ENCODE results near the gene VASH2. TPM values are rescaled to one million over a fixed set of nuclear protein-coding genes. Genes with fewer than 3 reads are reported as not detected.
A peak's percentile ranks its signal among the peaks of the same experiment; 100 is the strongest.

VASH2 gene
- total and polyA plus RNA-seq, 2 experiments from 2014 or later: 129 to 381 TPM

DNA sequence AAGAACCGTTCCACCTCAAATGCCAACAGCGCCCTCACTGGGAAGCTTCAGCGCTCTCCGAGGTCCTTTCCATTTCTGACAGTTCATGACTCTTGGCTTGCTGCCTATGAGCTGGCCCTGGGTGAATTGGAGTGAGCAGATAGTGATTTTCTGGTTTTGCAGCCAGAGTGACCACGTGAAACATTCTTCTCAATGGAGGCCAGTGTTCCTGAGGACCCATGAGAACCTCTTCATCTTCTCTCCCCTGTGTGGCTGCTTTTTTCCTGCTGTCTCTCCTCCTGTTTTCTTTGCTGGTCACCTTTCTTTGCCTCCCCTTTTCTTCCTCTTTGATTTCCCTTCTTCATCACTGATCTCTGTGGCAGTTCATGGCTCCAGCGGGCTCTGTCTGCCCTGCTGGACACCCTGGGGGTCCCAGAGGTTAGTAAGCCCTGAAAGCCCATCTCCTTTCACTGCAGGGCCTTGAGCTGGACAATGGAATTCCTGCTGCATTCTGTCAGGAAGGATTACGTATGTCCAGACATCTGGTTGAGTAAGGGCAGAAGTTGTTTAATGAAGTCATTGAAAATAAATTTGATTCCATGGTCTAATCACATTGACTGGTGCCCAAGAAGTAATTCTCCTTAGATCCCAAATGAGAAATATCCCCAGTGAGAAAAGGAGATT, 29.9 kb downstream of the VASH2 start:
- Histone ChIP-seq H3K4me1 (ENCODE audit: insufficient read depth) (peaks cover 75% of the 10 kb centered on the region), H3K27me3 (ENCODE audit: insufficient read depth) (no peaks in the 10 kb centered on the region), H3K4me2 (peak overlapping the region; percentile 32; the same call in 1 of the 2 replicates), H3K4me3 (no peak overlapping the region), H2AFZ (no peak overlapping the region), H3K27ac (ENCODE audit: low read depth) (peak overlapping the region; percentile 90), H4K20me1 (replicated peaks; ENCODE audit: insufficient read depth) (peaks cover 44% of the 10 kb centered on the region), H3F3A (replicated peaks; ENCODE audit: low read depth) (peaks cover 94% of the 10 kb centered on the region), H3K9me2 (ENCODE audit: insufficient read depth) (peaks cover 3% of the 10 kb centered on the region; the same call in 1 of the 2 replicates), H3K79me2 (replicated peaks; ENCODE audit: insufficient read depth) (peaks cover 5% of the 10 kb centered on the region; the same call in 1 of the 2 replicates), H3K36me3 (ENCODE audit: insufficient read depth) (peaks cover 68% of the 10 kb centered on the region)
- TF ChIP-seq, protein P1, sequence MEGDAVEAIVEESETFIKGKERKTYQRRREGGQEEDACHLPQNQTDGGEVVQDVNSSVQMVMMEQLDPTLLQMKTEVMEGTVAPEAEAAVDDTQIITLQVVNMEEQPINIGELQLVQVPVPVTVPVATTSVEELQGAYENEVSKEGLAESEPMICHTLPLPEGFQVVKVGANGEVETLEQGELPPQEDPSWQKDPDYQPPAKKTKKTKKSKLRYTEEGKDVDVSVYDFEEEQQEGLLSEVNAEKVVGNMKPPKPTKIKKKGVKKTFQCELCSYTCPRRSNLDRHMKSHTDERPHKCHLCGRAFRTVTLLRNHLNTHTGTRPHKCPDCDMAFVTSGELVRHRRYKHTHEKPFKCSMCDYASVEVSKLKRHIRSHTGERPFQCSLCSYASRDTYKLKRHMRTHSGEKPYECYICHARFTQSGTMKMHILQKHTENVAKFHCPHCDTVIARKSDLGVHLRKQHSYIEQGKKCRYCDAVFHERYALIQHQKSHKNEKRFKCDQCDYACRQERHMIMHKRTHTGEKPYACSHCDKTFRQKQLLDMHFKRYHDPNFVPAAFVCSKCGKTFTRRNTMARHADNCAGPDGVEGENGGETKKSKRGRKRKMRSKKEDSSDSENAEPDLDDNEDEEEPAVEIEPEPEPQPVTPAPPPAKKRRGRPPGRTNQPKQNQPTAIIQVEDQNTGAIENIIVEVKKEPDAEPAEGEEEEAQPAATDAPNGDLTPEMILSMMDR (conservative IDR thresholded peaks at IDR 0.05; ENCODE audit: low read depth in 2 of 2): peak; percentile 42 to 68
- TF ChIP-seq POLR2AphosphoS5 (IDR thresholded peaks at IDR 0.05; ENCODE audit: low read depth) (0 out of 2 replicates have a peak, but pooled peaks have one; percentile 14), ZNF331 (CRISPR knock-in tag; IDR thresholded peaks at IDR 0.05; ENCODE audit: low read depth) (no peak)
- TF ChIP-seq, protein P2, sequence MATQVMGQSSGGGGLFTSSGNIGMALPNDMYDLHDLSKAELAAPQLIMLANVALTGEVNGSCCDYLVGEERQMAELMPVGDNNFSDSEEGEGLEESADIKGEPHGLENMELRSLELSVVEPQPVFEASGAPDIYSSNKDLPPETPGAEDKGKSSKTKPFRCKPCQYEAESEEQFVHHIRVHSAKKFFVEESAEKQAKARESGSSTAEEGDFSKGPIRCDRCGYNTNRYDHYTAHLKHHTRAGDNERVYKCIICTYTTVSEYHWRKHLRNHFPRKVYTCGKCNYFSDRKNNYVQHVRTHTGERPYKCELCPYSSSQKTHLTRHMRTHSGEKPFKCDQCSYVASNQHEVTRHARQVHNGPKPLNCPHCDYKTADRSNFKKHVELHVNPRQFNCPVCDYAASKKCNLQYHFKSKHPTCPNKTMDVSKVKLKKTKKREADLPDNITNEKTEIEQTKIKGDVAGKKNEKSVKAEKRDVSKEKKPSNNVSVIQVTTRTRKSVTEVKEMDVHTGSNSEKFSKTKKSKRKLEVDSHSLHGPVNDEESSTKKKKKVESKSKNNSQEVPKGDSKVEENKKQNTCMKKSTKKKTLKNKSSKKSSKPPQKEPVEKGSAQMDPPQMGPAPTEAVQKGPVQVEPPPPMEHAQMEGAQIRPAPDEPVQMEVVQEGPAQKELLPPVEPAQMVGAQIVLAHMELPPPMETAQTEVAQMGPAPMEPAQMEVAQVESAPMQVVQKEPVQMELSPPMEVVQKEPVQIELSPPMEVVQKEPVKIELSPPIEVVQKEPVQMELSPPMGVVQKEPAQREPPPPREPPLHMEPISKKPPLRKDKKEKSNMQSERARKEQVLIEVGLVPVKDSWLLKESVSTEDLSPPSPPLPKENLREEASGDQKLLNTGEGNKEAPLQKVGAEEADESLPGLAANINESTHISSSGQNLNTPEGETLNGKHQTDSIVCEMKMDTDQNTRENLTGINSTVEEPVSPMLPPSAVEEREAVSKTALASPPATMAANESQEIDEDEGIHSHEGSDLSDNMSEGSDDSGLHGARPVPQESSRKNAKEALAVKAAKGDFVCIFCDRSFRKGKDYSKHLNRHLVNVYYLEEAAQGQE (IDR thresholded peaks at IDR 0.05; ENCODE audit: unreplicated experiment): peak; percentile 51
- peaks cover 73% of the 10 kb centered on the region for H3K4me1 Mint-ChIP-seq
- DNase-seq (ENCODE audit: low spot score) (peak; percentile 51), ATAC-seq (peak; percentile 16)
- peaks cover 29% of the 10 kb centered on the region for H3K27me3 Mint-ChIP-seq (ENCODE audit: insufficient read depth, low read depth, poor library complexity)
- H3K9me3 Mint-ChIP-seq: no peaks in the 10 kb centered on the region; the same call in 2 of the 3 replicates
- peaks cover 95% of the 10 kb centered on the region for H3K36me3 Mint-ChIP-seq (ENCODE audit: low read depth)
- H3K4me3 Mint-ChIP-seq: peak overlapping the region; percentile 11; the same call in 1 of the 3 replicates
- peak overlapping the region; percentile 25 for H3K27ac Mint-ChIP-seq

DNA sequence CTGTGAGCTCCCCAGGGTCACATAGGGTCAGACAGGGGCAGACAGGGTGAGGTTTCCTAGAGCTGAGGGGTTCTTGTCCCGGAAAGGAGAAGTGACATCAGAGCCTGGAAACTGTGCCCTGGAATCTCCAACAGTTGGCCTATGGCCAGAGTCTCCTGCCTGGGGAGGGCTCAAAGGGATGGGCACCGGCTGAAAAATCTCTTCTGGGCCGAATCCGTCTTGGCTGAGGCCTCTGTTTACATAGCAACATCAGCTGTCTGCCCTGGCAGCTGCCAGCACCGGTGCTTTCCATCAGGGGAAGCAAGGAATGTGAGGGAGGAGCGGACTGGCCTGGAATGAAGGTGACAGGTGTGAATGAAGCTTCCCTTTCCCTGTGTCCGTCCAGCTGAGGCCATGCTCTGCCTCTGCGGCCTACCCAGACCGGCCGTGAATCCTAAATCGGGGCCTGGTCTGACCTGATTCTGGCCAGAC, 30.7 kb downstream of the VASH2 start:
- H3F3A ChIP-seq (replicated peaks; ENCODE audit: low read depth): peaks cover 93% of the 10 kb centered on the region
- peaks cover 38% of the 10 kb centered on the region for H4K20me1 ChIP-seq (replicated peaks; ENCODE audit: insufficient read depth)
- DNase-seq (ENCODE audit: low spot score) (peak; percentile 60), ATAC-seq (peak; percentile 5)
- peaks cover 68% of the 10 kb centered on the region for H3K4me1 ChIP-seq (ENCODE audit: insufficient read depth)
- no peak overlapping the region for H2AFZ ChIP-seq
- peaks cover 32% of the 10 kb centered on the region for H3K27me3 Mint-ChIP-seq (ENCODE audit: insufficient read depth, low read depth, poor library complexity)
- H3K9me2 ChIP-seq (ENCODE audit: insufficient read depth): peaks cover 3% of the 10 kb centered on the region; the same call in 1 of the 2 replicates
- H3K79me2 ChIP-seq (replicated peaks; ENCODE audit: insufficient read depth): no peaks in the 10 kb centered on the region
- H3K27ac Mint-ChIP-seq: no peak overlapping the region; the same call in 1 of the 2 replicates
- no peak overlapping the region for H3K4me3 ChIP-seq
- peaks cover 95% of the 10 kb centered on the region for H3K36me3 Mint-ChIP-seq (ENCODE audit: low read depth)
- H3K9me3 Mint-ChIP-seq: no peaks in the 10 kb centered on the region; the same call in 2 of the 3 replicates
- no peaks in the 10 kb centered on the region for H3K27me3 ChIP-seq (ENCODE audit: insufficient read depth)
- H3K36me3 ChIP-seq (ENCODE audit: insufficient read depth): peaks cover 61% of the 10 kb centered on the region
- peaks cover 70% of the 10 kb centered on the region for H3K4me1 Mint-ChIP-seq
- no peak overlapping the region; the same call in 1 of the 2 replicates for H3K4me2 ChIP-seq
- H3K4me3 Mint-ChIP-seq: no peak overlapping the region
- peak overlapping the region; percentile 90 for H3K27ac ChIP-seq (ENCODE audit: low read depth)
- TF ChIP-seq STAT1 (IDR thresholded peaks at IDR 0.05; ENCODE audit: unreplicated experiment) (no peak), NANOG (IDR thresholded peaks at IDR 0.05; ENCODE audit: borderline replicate concordance) (no peak), EZH2phosphoT487 (IDR thresholded peaks at IDR 0.05; ENCODE audit: unreplicated experiment) (no peak), ZNF331 (CRISPR knock-in tag; IDR thresholded peaks at IDR 0.05; ENCODE audit: low read depth) (no peak), EZH2 (IDR thresholded peaks at IDR 0.05; ENCODE audit: low read depth, unreplicated experiment) (no peak)
- TF ChIP-seq, protein P2 (IDR thresholded peaks at IDR 0.05; ENCODE audit: unreplicated experiment): no peak
